ENCODE results near the gene KRTAP2-2. TPM values are rescaled to one million over a fixed set of nuclear protein-coding genes. Genes with fewer than 3 reads are reported as not detected.

Gene KRTAP2-2
- total RNA-seq, 1 donor from 2014 or later = not detected

GRCh38 chr17:41012326-41013120, 42.5 kb downstream of the KRTAP2-2 start:
- no peak overlapping the region for H3K4me3 ChIP-seq (ENCODE audit: low read depth, low read length)
- H3K36me3 ChIP-seq (ENCODE audit: control insufficient read depth, insufficient read depth, low read length) = no peaks in the 10 kb centered on the region
- no peak for TF ChIP-seq CTCF (IDR thresholded peaks at IDR 0.05; ENCODE audit: insufficient read depth, low read length, poor library complexity, severe bottlenecking)

DNA sequence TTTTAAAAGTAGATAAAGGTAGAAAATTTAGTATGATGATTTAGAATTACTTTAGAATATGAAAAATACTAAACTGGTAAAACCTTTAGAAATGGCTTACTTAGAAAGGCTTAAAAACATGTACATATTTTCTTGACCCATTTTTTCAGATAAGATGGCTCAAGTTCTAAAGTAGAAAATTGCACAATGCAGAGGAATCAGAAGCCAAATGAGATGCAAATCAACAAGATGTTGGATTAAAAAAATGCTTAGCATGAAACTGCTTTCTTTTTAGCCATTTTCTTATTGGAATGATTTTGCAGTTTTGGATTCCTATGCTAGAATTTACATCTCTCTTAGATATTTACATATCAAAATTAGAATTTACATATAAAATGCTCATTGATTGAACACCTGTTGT, 44.6 kb downstream of the KRTAP2-2 start:
- H3K36me3 ChIP-seq (ENCODE audit: control insufficient read depth, insufficient read depth, low read length) = no peaks in the 10 kb centered on the region
- TF ChIP-seq CTCF (IDR thresholded peaks at IDR 0.05; ENCODE audit: insufficient read depth, low read length, poor library complexity, severe bottlenecking) = no peak
- H3K27me3 ChIP-seq (ENCODE audit: control insufficient read depth, insufficient read depth, low read length) = no peaks in the 10 kb centered on the region
- no peak for DNase-seq (ENCODE audit: low read depth)
- no peak overlapping the region for H3K4me3 ChIP-seq (ENCODE audit: low read depth, low read length)

More at GRCh38 chr17:41012326-41013120, 42.5 kb downstream of the KRTAP2-2 start:
- DNase-seq (ENCODE audit: low read depth) = no peak
- no peaks in the 10 kb centered on the region for H3K27me3 ChIP-seq (ENCODE audit: control insufficient read depth, insufficient read depth, low read length)

GRCh38 chr17:41009936-41010335, 45.1 kb downstream of the KRTAP2-2 start:
- DNase-seq (ENCODE audit: low read depth) = no peak
- H3K27me3 ChIP-seq (ENCODE audit: control insufficient read depth, insufficient read depth, low read length) = no peaks in the 10 kb centered on the region
- TF ChIP-seq CTCF (IDR thresholded peaks at IDR 0.05; ENCODE audit: insufficient read depth, low read length, poor library complexity, severe bottlenecking) = no peak
- H3K4me3 ChIP-seq (ENCODE audit: low read depth, low read length) = no peak overlapping the region
- no peaks in the 10 kb centered on the region for H3K36me3 ChIP-seq (ENCODE audit: control insufficient read depth, insufficient read depth, low read length)

GRCh38 chr17:41009301-41009760, 45.7 kb downstream of the KRTAP2-2 start:
- H3K4me3 ChIP-seq (ENCODE audit: low read depth, low read length) = no peak overlapping the region
- TF ChIP-seq CTCF (IDR thresholded peaks at IDR 0.05; ENCODE audit: insufficient read depth, low read length, poor library complexity, severe bottlenecking) = no peak
- no peaks in the 10 kb centered on the region for H3K27me3 ChIP-seq (ENCODE audit: control insufficient read depth, insufficient read depth, low read length)
- no peak for DNase-seq (ENCODE audit: low read depth)
- no peaks in the 10 kb centered on the region for H3K36me3 ChIP-seq (ENCODE audit: control insufficient read depth, insufficient read depth, low read length)

DNA sequence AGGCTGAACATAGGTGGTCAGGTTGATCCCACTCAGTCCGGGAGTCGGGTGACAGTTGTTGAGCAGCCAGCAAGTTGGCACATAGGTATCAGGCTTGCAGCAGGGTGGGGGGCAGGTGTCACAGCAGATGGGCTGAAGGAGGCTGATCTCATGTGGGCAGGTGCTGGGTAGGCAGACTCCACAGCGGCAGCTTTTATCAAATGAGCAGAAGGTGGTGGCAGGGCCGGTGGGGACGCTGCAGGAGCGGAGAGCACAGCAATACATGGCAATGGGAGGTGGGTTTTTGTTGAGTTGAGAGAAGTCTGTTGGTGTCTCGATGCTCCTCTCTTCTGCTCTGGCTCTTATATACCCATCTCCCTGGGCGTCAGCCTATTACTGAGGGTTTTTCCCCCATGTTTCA, 46.2 kb downstream of the KRTAP2-2 start, which contains the start of gene KRTAP3-1:
Gene KRTAP3-1, minus strand, starts transcription at position 318 of the 400 bp plus-strand sequence. Its CDS starts 54 bp downstream, at position 264.
- Histone ChIP-seq H3K4me3 (ENCODE audit: low read depth, low read length) (no peak within 1 kb of the TSS), H3K27me3 (ENCODE audit: control insufficient read depth, insufficient read depth, low read length) (no peaks in the 10 kb centered on the region), H3K36me3 (ENCODE audit: control insufficient read depth, insufficient read depth, low read length) (no peaks in the 10 kb centered on the region)
- no peak for DNase-seq (ENCODE audit: low read depth)
- no peak for TF ChIP-seq CTCF (IDR thresholded peaks at IDR 0.05; ENCODE audit: insufficient read depth, low read length, poor library complexity, severe bottlenecking)

Other genes with a start within 250 kb of the KRTAP2-2 start
- gene KRT10, start 232.6 kb downstream of the KRTAP2-2 start, total RNA-seq = 24.5 and 29.9 TPM in 2 replicates
- gene KRT12, start 188.0 kb downstream of the KRTAP2-2 start, total RNA-seq = not detected in 2 replicates
- not detected in 2 replicates for gene KRT20, start 170.0 kb downstream of the KRTAP2-2 start, total RNA-seq
- 24.2 and 25.9 TPM in 2 replicates for gene KRT23, start 117.6 kb downstream of the KRTAP2-2 start, total RNA-seq
- gene KRT39, start 88.3 kb downstream of the KRTAP2-2 start, total RNA-seq = not detected in 2 replicates
- gene KRT40, start 70.9 kb downstream of the KRTAP2-2 start, total RNA-seq = not detected in 2 replicates
- gene KRTAP3-3, start 61.1 kb downstream of the KRTAP2-2 start, total RNA-seq = not detected in 2 replicates
- gene KRTAP3-2, start 55.3 kb downstream of the KRTAP2-2 start, total RNA-seq = not detected in 2 replicates
- gene KRTAP3-1, start 46.1 kb downstream of the KRTAP2-2 start, total RNA-seq = not detected in 2 replicates
- gene KRTAP1-5, start 28.0 kb downstream of the KRTAP2-2 start, total RNA-seq = not detected in 2 replicates
- not detected in 2 replicates for gene KRTAP1-4, start 25.0 kb downstream of the KRTAP2-2 start, total RNA-seq
- not detected in 2 replicates for gene KRTAP1-3, start 20.4 kb downstream of the KRTAP2-2 start, total RNA-seq
- gene KRTAP1-1, start 13.8 kb downstream of the KRTAP2-2 start, total RNA-seq = not detected in 2 replicates
- gene KRTAP2-1, start 7.9 kb downstream of the KRTAP2-2 start, total RNA-seq = not detected in 2 replicates
- 4.3 and 5.2 TPM in 2 replicates for gene KRTAP2-3, start 4.9 kb upstream of the KRTAP2-2 start, total RNA-seq
- gene KRTAP2-4, start 10.6 kb upstream of the KRTAP2-2 start, total RNA-seq = not detected in 2 replicates
- not detected in 2 replicates for gene KRTAP4-7, start 28.9 kb upstream of the KRTAP2-2 start, total RNA-seq
- not detected in 2 replicates for gene KRTAP4-8, start 42.9 kb upstream of the KRTAP2-2 start, total RNA-seq
- not detected in 2 replicates for gene KRTAP4-16, start 47.0 kb upstream of the KRTAP2-2 start, total RNA-seq
- gene KRTAP4-9, start 50.2 kb upstream of the KRTAP2-2 start, total RNA-seq = not detected in 2 replicates
- gene KRTAP4-11, start 63.1 kb upstream of the KRTAP2-2 start, total RNA-seq = not detected in 2 replicates
- not detected in 2 replicates for gene KRTAP4-12, start 69.0 kb upstream of the KRTAP2-2 start, total RNA-seq
- gene KRTAP4-6, start 85.3 kb upstream of the KRTAP2-2 start, total RNA-seq = not detected in 2 replicates
- not detected in 2 replicates for gene KRTAP4-5, start 94.6 kb upstream of the KRTAP2-2 start, total RNA-seq
- not detected in 2 replicates for gene KRTAP4-4, start 105.5 kb upstream of the KRTAP2-2 start, total RNA-seq
- gene KRTAP4-3, start 113.0 kb upstream of the KRTAP2-2 start, total RNA-seq = not detected in 2 replicates
- not detected in 2 replicates for gene KRTAP4-2, start 123.0 kb upstream of the KRTAP2-2 start, total RNA-seq
- not detected in 2 replicates for gene KRTAP4-1, start 129.7 kb upstream of the KRTAP2-2 start, total RNA-seq
- not detected in 2 replicates for gene KRTAP9-1, start 134.7 kb upstream of the KRTAP2-2 start, total RNA-seq
- not detected in 2 replicates for gene KRTAP9-2, start 171.4 kb upstream of the KRTAP2-2 start, total RNA-seq
- gene KRTAP9-3, start 177.2 kb upstream of the KRTAP2-2 start, total RNA-seq = not detected in 2 replicates
- not detected in 2 replicates for gene KRTAP9-8, start 182.8 kb upstream of the KRTAP2-2 start, total RNA-seq
- not detected in 2 replicates for gene KRTAP9-4, start 194.5 kb upstream of the KRTAP2-2 start, total RNA-seq
- gene KRTAP9-9, start 200.2 kb upstream of the KRTAP2-2 start, total RNA-seq = not detected in 2 replicates
- not detected in 2 replicates for gene KRTAP9-6, start 210.1 kb upstream of the KRTAP2-2 start, total RNA-seq
- not detected in 2 replicates for gene KRTAP9-7, start 220.5 kb upstream of the KRTAP2-2 start, total RNA-seq
- not detected in 2 replicates for gene KRTAP29-1, start 247.6 kb upstream of the KRTAP2-2 start, total RNA-seq